A673 (cell line): Measurements from ENCODE around the gene LGR6.

Experiments
- EZH2 ChIP-seq: fragments of 200-600 bp; sonication (generic); IDR thresholded peaks from 2 replicates; pipeline ENCODE4 v1.6.1; 2017; ENCODE audit warnings: borderline replicate concordance, low read depth, mild to moderate bottlenecking, mixed read lengths, antibody characterized with exemption, low read length; ENCODE audit not compliant: poor library complexity, severe bottlenecking
- TF ChIP-seq, protein P1 (sequence below): fragments of 300-800, 200-600 bp; sonication (generic); conservative IDR thresholded peaks from 2 replicates; pipeline ENCODE4 v1.5.1; 2017; ENCODE audit warnings: low read depth, mild to moderate bottlenecking, antibody characterized with exemption, low read length, moderate library complexity, mixed read lengths

DNA sequence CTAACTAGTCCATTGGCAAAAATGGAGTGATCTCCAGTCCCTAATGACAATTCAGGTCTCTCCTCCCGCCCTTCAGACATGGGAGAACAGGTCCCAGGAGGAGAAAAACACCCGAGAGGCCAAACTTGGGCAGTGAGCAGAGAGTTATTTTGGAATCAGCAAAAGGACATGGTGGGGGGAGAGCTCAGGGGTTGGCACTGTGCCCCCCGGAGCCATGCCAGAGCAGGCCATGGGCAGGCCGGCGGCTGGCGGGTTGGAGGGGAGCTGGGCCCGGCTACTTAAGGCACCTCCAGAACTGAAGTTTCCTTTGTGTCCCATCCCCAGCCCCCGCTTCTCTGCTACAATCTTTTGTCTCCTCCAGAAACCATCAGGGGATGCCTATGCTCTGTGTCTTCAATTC is 7.1 kb downstream of the LGR6 start:
- TF ChIP-seq, protein P1, sequence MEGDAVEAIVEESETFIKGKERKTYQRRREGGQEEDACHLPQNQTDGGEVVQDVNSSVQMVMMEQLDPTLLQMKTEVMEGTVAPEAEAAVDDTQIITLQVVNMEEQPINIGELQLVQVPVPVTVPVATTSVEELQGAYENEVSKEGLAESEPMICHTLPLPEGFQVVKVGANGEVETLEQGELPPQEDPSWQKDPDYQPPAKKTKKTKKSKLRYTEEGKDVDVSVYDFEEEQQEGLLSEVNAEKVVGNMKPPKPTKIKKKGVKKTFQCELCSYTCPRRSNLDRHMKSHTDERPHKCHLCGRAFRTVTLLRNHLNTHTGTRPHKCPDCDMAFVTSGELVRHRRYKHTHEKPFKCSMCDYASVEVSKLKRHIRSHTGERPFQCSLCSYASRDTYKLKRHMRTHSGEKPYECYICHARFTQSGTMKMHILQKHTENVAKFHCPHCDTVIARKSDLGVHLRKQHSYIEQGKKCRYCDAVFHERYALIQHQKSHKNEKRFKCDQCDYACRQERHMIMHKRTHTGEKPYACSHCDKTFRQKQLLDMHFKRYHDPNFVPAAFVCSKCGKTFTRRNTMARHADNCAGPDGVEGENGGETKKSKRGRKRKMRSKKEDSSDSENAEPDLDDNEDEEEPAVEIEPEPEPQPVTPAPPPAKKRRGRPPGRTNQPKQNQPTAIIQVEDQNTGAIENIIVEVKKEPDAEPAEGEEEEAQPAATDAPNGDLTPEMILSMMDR, result no peak
- TF ChIP-seq EZH2, result no peak
